Hematopoietic multipotent progenitor cell treated with erythropoietin and hydrocortisone succinate and interleukin-3 and kit ligand, for 15 days (in vitro differentiated cells): ENCODE data around the gene PRPSAP2.
A peak's percentile ranks its signal among the peaks of the same experiment; 100 is the strongest.
"Not testable (repeated sequence)": the region's sequence is repeated elsewhere in the genome, so short reads cannot be mapped to it uniquely, and the experiment has no call there.

Experiments used
- DNase-seq: peaks from one replicate; pipeline ENCODE4 v3.0.0-alpha.2; 2015; ENCODE audit warnings: low spot score

Gene PRPSAP2

GRCh38 chr17:18944646-18945045 is 86.7 kb downstream of the PRPSAP2 start:
- DNase-seq = no peak

GRCh38 chr17:18946536-18946935 is 88.6 kb downstream of the PRPSAP2 start:
- no peak for DNase-seq

- no peak for DNase-seq
These were observed 89.9 kb downstream of the PRPSAP2 start for GRCh38 chr17:18947866-18948265.

- no peak for DNase-seq
These were observed 90.6 kb downstream of the PRPSAP2 start for GRCh38 chr17:18948476-18949006.

- no peak for DNase-seq
These were observed 91.6 kb downstream of the PRPSAP2 start for GRCh38 chr17:18949566-18949965.

GRCh38 chr17:18950346-18950745 is 92.4 kb downstream of the PRPSAP2 start:
- DNase-seq = no peak

- no peak for DNase-seq
These were observed 93.3 kb downstream of the PRPSAP2 start for GRCh38 chr17:18950944-18951905.

GRCh38 chr17:18951941-18952842 is 94.3 kb downstream of the PRPSAP2 start, which contains the start of gene SLC5A10:
Gene SLC5A10, plus strand, starts transcription at chr17:18952165. Its CDS starts 41 bp downstream, at chr17:18952206.
- no peak for DNase-seq

- no peak for DNase-seq
These were observed 95.3 kb downstream of the PRPSAP2 start for GRCh38 chr17:18953231-18953728.

GRCh38 chr17:18954321-18954720 is 96.4 kb downstream of the PRPSAP2 start:
- DNase-seq = no peak

- DNase-seq = no peak
These were observed 97.1 kb downstream of the PRPSAP2 start for GRCh38 chr17:18955009-18955408.

- DNase-seq = not testable (repeated sequence)
These were observed 98.1 kb downstream of the PRPSAP2 start for GRCh38 chr17:18956021-18956420.

GRCh38 chr17:18956581-18956980 is 98.7 kb downstream of the PRPSAP2 start:
- no peak for DNase-seq

- DNase-seq = no peak
These were observed 99.9 kb downstream of the PRPSAP2 start for GRCh38 chr17:18957831-18958230.

GRCh38 chr17:18958611-18959010 is 100.7 kb downstream of the PRPSAP2 start:
- no peak for DNase-seq

- DNase-seq = no peak
These were observed 101.3 kb downstream of the PRPSAP2 start for GRCh38 chr17:18959071-18959844.

- no peak for DNase-seq
These were observed 101.9 kb downstream of the PRPSAP2 start for GRCh38 chr17:18959845-18960240.

- no peak for DNase-seq
These were observed 102.3 kb downstream of the PRPSAP2 start for GRCh38 chr17:18960241-18960665.

- DNase-seq = peak; percentile 79
These were observed 103.0 kb downstream of the PRPSAP2 start for GRCh38 chr17:18960803-18961511.

GRCh38 chr17:18961634-18962493 is 103.9 kb downstream of the PRPSAP2 start:
- DNase-seq = no peak
